GM12878 (cell line): ENCODE data around the gene SEMA3A. TPM values are rescaled to one million over a fixed set of nuclear protein-coding genes. Genes with fewer than 3 reads are reported as not detected.

Experiments used
- ATAC-seq: fragments of 200-7000 bp; cut with Tn5 transposase; 3 replicates; pipeline ENCODE4 v1.9.1; 2020; ENCODE audit warnings: mild to moderate bottlenecking, moderate library complexity
- BruUV-seq: library from RNA; stranded (reverse); fragments of 400-500 nt; replicated peaks from 2 replicates; lab custom pipeline; 2021; lab: Mats Ljungman, UMichigan
- CTCF ChIA-PET: fragments of 300-600 bp; sonication (Branson Sonifier 250); formaldehyde crosslinking; extraction: SDS; loops from one replicate; lab custom pipeline; 2021; ENCODE audit warnings: inconsistent platforms; lab: Yijun Ruan, JAX
- POLR2A ChIA-PET: fragments of 350-600 bp; formaldehyde crosslinking; extraction: SDS; loops from one replicate; lab custom pipeline; 2021; ENCODE audit warnings: inconsistent platforms; lab: Charles Lee
- RAD21 ChIA-PET: fragments of 300-600 bp; sonication (Branson Sonifier 250); formaldehyde crosslinking; loops from one replicate; lab custom pipeline; 2023; ENCODE audit warnings: antibody characterized with exemption; ENCODE audit not compliant: unreplicated experiment; lab: Charles Lee
- SMC1A ChIA-PET: fragments of 300-600 bp; sonication (Branson Sonifier 250); formaldehyde crosslinking; loops from one replicate; lab custom pipeline; 2023; ENCODE audit not compliant: unreplicated experiment, uncharacterized antibody; lab: Charles Lee
- DNase-seq: peaks from one replicate; pipeline ENCODE4 v3.0.0-alpha.2; 2011; ENCODE audit warnings: low read depth, low spot score
- FAIRE-seq: peaks from 3 replicates; lab custom pipeline; 2011; peaks lifted over from hg19 to GRCh38; lab: Jason Lieb, UNC
- H2AFZ ChIP-seq: 2 replicates; pipeline ENCODE4 v1.6.0; 2011; ENCODE audit warnings: low read depth, low read length, control low read depth; ENCODE audit not compliant: control insufficient read depth
- H3K27ac ChIP-seq: 2 replicates; pipeline ENCODE4 v1.5.1; 2011; ENCODE audit warnings: control low read depth; ENCODE audit not compliant: control insufficient read depth, insufficient read depth
- H3K27me3 ChIP-seq, 2 experiments: replicated peaks in 1 of 2; 2 replicates each; pipeline versions ENCODE4 v1.6.0 to v1.6.1; 2011; ENCODE audit warnings: low read length in 1 of 2; ENCODE audit not compliant: control insufficient read depth in 2 of 2, insufficient read depth in 2 of 2
- H3K36me3 ChIP-seq, 2 experiments: 2 replicates each; pipeline ENCODE4 v1.5.1; 2011; ENCODE audit warnings: low read length in 1 of 2; ENCODE audit not compliant: control insufficient read depth in 2 of 2, insufficient read depth in 2 of 2
- H3K4me1 ChIP-seq: 2 replicates; pipeline ENCODE4 v1.6.1; 2011; ENCODE audit warnings: mild to moderate bottlenecking, low read length, moderate library complexity, mixed read lengths; ENCODE audit not compliant: control insufficient read depth, insufficient read depth
- H3K4me2 ChIP-seq: 2 replicates; pipeline ENCODE4 v1.6.0; 2011; ENCODE audit warnings: control low read depth; ENCODE audit not compliant: control insufficient read depth, insufficient read depth
- H3K4me3 ChIP-seq: fragments of 200-600 bp; sonication (generic); 2 replicates; pipeline ENCODE4 v1.5.1; 2016
- H3K79me2 ChIP-seq: 2 replicates; pipeline ENCODE4 v1.6.0; 2011; ENCODE audit warnings: low read length; ENCODE audit not compliant: control insufficient read depth, insufficient read depth
- H3K9ac ChIP-seq: 2 replicates; pipeline ENCODE4 v1.8.0; 2011; ENCODE audit warnings: low read length, control low read depth, mixed read lengths; ENCODE audit not compliant: control insufficient read depth, insufficient read depth
- H3K9me3 ChIP-seq: replicated peaks from 3 replicates; pipeline ENCODE4 v1.5.1; 2011; ENCODE audit warnings: mild to moderate bottlenecking, low read length; ENCODE audit not compliant: control insufficient read depth, insufficient read depth
- H4K20me1 ChIP-seq: 2 replicates; pipeline ENCODE4 v1.6.0; 2011; ENCODE audit not compliant: control insufficient read depth, insufficient read depth
- ATF7 ChIP-seq: fragments of 450-650 bp; IDR thresholded peaks from 2 replicates; pipeline ENCODE4 v1.6.1; 2016; ENCODE audit warnings: low read depth, mild to moderate bottlenecking
- KLF5 ChIP-seq: fragments of 450-650 bp; IDR thresholded peaks from 2 replicates; pipeline ENCODE4 v1.6.1; 2014; ENCODE audit warnings: mild to moderate bottlenecking; ENCODE audit not compliant: partially characterized antibody
- NFYB ChIP-seq: IDR thresholded peaks from 2 replicates; pipeline ENCODE4 v1.6.1; 2011; ENCODE audit warnings: low read depth, mild to moderate bottlenecking, low read length, improper control_type of control experiment, moderate library complexity; ENCODE audit not compliant: insufficient read depth
- NR2C1 ChIP-seq: fragments of 450-650 bp; IDR thresholded peaks from 2 replicates; pipeline ENCODE4 v1.6.1; 2017; ENCODE audit warnings: antibody characterized with exemption, mild to moderate bottlenecking, moderate library complexity
- PAX8 ChIP-seq: fragments of 450-650 bp; IDR thresholded peaks from 2 replicates; pipeline ENCODE4 v1.6.1; 2017; ENCODE audit warnings: mild to moderate bottlenecking, moderate library complexity
- POLR2AphosphoS2 ChIP-seq: IDR thresholded peaks from 2 replicates; pipeline ENCODE4 v1.6.1; 2011; ENCODE audit warnings: low read depth, mild to moderate bottlenecking, low read length, improper control_type of control experiment, moderate library complexity
- SRF ChIP-seq, 2 experiments: IDR thresholded peaks; 2 replicates each; pipeline ENCODE4 v1.6.1; 2011; ENCODE audit warnings: low read depth in 2 of 2, low read length in 2 of 2, mild to moderate bottlenecking in 1 of 2, moderate library complexity in 1 of 2
- STAT1 ChIP-seq: fragments of 450-650 bp; conservative IDR thresholded peaks from 2 replicates; pipeline ENCODE4 v1.6.1; 2014; ENCODE audit warnings: antibody characterized with exemption, mild to moderate bottlenecking
- TARDBP ChIP-seq: IDR thresholded peaks from 2 replicates; pipeline ENCODE4 v1.6.1; 2016; ENCODE audit warnings: borderline replicate concordance
- WGBS: methylation state at CpG from one replicate; pipeline ENCODE4 v1.1.6; 2016; ENCODE audit warnings: low lambda C conversion rate; ENCODE audit not compliant: insufficient replicate concordance, insufficient coverage; ENCODE audit errors: missing lambda C conversion rate; 5-methylcytosine and 5-hydroxymethylcytosine counted together
- in situ Hi-C: fragments of 300-500 bp; cut with MboI; formaldehyde crosslinking; loops from 9 replicates; pipeline ENCODE4 v1.14.3; 2018; ENCODE audit warnings: mixed read lengths
- intact Hi-C: fragments of 100-400 bp; cut with micrococcal nuclease; formaldehyde crosslinking; loops from one replicate; pipeline ENCODE4 v1.14.2; 2022; ENCODE audit not compliant: unreplicated experiment
- polyA plus RNA-seq, 11 experiments: library from polyadenylated mRNA; depleted of rRNA in 4 of 11; unstranded in 6 of 11; stranded (reverse) in 5 of 11; fragments of >200 nt; fragmentation: Nextera tagmentation in 4 of 11; fragmentation: Illumina TruSeq in 1 of 11; extraction: Ambion mirVana in 4 of 11; extraction: Trizol in 1 of 11; gene quantifications; 1 replicate in 1 of 11; 2 replicates in 10 of 11; pipeline versions ENCODE4 v1.2.1 to v1.2.3, GENCODE V29; 2011 to 2016; ENCODE audit warnings: inconsistent platforms in 2 of 11, missing spikeins in 2 of 11, low read depth in 1 of 11
- total RNA-seq, 4 experiments: library from RNA; depleted of rRNA in 3 of 4; stranded (reverse); fragments of >200 nt in 3 of 4; fragmentation: Illumina TruSeq in 1 of 4; extraction: Trizol in 1 of 4; gene quantifications; 2 replicates each; pipeline versions ENCODE4 v1.2.1 to v1.2.3, GENCODE V29; 2013 to 2021
- TF ChIP-seq, protein P1 (sequence below): IDR thresholded peaks from 2 replicates; pipeline ENCODE4 v1.6.1; 2012; ENCODE audit warnings: improper control_type of control experiment, low read depth, low read length; ENCODE audit not compliant: insufficient replicate concordance
- TF ChIP-seq, protein P2 (sequence below): IDR thresholded peaks from 2 replicates; pipeline ENCODE4 v1.6.1; 2011; ENCODE audit warnings: low read depth, low read length, improper control_type of control experiment, borderline replicate concordance
- TF ChIP-seq, protein P3 (sequence below): IDR thresholded peaks from 2 replicates; pipeline ENCODE4 v1.6.1; 2012; ENCODE audit warnings: low read depth, low read length, improper control_type of control experiment
- TF ChIP-seq, protein P4 (sequence below): IDR thresholded peaks from 2 replicates; pipeline ENCODE4 v1.6.1; 2012; ENCODE audit warnings: low read depth, low read length, improper control_type of control experiment
- TF ChIP-seq, protein P5 (sequence below): fragments of 150-350 bp; IDR thresholded peaks from 2 replicates; pipeline ENCODE4 v1.6.1; 2014; ENCODE audit warnings: mild to moderate bottlenecking, low read depth, low read length

The SEMA3A gene
- total and polyA plus RNA-seq, 10 of the 15 experiments (the other 5 are each of a cell fraction or from before 2014, with no cell fraction given) = 0.01 to 3.3 (median 0.24) TPM

DNA sequence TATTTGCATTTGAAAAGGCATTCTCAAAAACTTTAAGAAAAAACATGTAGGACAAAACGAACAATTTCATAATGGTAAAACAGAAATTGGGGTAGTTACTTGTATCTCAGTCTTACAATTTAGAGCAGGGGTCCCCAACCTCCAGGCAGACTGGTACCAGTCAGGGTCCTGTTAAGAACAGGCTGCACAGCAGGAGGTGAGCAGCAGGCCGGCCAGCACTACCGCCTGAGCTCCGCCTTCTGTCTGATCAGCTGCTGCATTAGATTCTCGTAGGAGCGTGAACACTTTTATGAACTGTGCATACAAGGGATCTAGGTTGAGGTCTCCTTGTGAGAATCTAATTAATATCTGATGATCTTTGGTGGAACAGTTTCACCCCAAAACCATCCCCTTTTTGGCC lies 77.3 kb downstream of the SEMA3A start:
- Histone ChIP-seq H4K20me1 (no peaks in the 10 kb centered on the region), H2AFZ (no peak overlapping the region), H3K4me1 (no peaks in the 10 kb centered on the region), H3K9me3 (no peaks in the 10 kb centered on the region), H3K4me2 (no peak overlapping the region), H3K9ac (no peak overlapping the region), H3K27me3 (no peaks in the 10 kb centered on the region), H3K36me3 (no peaks in the 10 kb centered on the region), H3K27ac (no peak overlapping the region), H3K79me2 (no peaks in the 10 kb centered on the region), H3K4me3 (no peak overlapping the region)
- ChIA-PET RAD21 (no interaction called here), POLR2A (no interaction called here), SMC1A (interaction anchor here (1.2 kb wide), 1 partner anchor 228 kb away, joined by 3 read pairs; no protein-coding TSS in a partner anchor), CTCF (no interaction called here)
- no TSS peak for BruUV-seq
- WGBS = 57% methylated on average over 6 of the region's 6 CpGs
- no peak for DNase-seq
- intact Hi-C loops = no loop called here
- ATAC-seq = no peak
- in situ Hi-C loops = no loop called here
- no peak for FAIRE-seq
- TF ChIP-seq, protein P1, sequence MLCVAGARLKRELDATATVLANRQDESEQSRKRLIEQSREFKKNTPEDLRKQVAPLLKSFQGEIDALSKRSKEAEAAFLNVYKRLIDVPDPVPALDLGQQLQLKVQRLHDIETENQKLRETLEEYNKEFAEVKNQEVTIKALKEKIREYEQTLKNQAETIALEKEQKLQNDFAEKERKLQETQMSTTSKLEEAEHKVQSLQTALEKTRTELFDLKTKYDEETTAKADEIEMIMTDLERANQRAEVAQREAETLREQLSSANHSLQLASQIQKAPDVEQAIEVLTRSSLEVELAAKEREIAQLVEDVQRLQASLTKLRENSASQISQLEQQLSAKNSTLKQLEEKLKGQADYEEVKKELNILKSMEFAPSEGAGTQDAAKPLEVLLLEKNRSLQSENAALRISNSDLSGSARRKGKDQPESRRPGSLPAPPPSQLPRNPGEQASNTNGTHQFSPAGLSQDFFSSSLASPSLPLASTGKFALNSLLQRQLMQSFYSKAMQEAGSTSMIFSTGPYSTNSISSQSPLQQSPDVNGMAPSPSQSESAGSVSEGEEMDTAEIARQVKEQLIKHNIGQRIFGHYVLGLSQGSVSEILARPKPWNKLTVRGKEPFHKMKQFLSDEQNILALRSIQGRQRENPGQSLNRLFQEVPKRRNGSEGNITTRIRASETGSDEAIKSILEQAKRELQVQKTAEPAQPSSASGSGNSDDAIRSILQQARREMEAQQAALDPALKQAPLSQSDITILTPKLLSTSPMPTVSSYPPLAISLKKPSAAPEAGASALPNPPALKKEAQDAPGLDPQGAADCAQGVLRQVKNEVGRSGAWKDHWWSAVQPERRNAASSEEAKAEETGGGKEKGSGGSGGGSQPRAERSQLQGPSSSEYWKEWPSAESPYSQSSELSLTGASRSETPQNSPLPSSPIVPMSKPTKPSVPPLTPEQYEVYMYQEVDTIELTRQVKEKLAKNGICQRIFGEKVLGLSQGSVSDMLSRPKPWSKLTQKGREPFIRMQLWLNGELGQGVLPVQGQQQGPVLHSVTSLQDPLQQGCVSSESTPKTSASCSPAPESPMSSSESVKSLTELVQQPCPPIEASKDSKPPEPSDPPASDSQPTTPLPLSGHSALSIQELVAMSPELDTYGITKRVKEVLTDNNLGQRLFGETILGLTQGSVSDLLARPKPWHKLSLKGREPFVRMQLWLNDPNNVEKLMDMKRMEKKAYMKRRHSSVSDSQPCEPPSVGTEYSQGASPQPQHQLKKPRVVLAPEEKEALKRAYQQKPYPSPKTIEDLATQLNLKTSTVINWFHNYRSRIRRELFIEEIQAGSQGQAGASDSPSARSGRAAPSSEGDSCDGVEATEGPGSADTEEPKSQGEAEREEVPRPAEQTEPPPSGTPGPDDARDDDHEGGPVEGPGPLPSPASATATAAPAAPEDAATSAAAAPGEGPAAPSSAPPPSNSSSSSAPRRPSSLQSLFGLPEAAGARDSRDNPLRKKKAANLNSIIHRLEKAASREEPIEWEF = no peak
- TF ChIP-seq KLF5 (no peak), STAT1 (no peak), TARDBP (no peak), ATF7 (no peak), SRF (IDR thresholded peaks at IDR 0.05; ENCODE audit: low read depth in 2 of 2, low read length in 2 of 2) (no peak), NFYB (no peak), POLR2AphosphoS2 (no peak), PAX8 (no peak), NR2C1 (no peak)
- TF ChIP-seq, protein P2, sequence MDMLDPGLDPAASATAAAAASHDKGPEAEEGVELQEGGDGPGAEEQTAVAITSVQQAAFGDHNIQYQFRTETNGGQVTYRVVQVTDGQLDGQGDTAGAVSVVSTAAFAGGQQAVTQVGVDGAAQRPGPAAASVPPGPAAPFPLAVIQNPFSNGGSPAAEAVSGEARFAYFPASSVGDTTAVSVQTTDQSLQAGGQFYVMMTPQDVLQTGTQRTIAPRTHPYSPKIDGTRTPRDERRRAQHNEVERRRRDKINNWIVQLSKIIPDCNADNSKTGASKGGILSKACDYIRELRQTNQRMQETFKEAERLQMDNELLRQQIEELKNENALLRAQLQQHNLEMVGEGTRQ = no peak
- TF ChIP-seq, protein P3, sequence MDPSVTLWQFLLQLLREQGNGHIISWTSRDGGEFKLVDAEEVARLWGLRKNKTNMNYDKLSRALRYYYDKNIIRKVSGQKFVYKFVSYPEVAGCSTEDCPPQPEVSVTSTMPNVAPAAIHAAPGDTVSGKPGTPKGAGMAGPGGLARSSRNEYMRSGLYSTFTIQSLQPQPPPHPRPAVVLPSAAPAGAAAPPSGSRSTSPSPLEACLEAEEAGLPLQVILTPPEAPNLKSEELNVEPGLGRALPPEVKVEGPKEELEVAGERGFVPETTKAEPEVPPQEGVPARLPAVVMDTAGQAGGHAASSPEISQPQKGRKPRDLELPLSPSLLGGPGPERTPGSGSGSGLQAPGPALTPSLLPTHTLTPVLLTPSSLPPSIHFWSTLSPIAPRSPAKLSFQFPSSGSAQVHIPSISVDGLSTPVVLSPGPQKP = no peak
- TF ChIP-seq, protein P4, sequence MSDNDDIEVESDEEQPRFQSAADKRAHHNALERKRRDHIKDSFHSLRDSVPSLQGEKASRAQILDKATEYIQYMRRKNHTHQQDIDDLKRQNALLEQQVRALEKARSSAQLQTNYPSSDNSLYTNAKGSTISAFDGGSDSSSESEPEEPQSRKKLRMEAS = no peak
- TF ChIP-seq, protein P5, sequence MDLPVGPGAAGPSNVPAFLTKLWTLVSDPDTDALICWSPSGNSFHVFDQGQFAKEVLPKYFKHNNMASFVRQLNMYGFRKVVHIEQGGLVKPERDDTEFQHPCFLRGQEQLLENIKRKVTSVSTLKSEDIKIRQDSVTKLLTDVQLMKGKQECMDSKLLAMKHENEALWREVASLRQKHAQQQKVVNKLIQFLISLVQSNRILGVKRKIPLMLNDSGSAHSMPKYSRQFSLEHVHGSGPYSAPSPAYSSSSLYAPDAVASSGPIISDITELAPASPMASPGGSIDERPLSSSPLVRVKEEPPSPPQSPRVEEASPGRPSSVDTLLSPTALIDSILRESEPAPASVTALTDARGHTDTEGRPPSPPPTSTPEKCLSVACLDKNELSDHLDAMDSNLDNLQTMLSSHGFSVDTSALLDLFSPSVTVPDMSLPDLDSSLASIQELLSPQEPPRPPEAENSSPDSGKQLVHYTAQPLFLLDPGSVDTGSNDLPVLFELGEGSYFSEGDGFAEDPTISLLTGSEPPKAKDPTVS = no peak
